Activated CD4-positive, alpha-beta T cell treated with anti-CD3 and anti-CD28 coated beads for 36 hours (primary cell): ENCODE measurements around the gene ATP6V1G2. TPM values are rescaled to one million over a fixed set of nuclear protein-coding genes. Genes with fewer than 3 reads are reported as not detected.

ENCODE experiments used
- ATAC-seq: fragments of 200-7000 bp; cut with Tn5 transposase; one replicate; pipeline ENCODE4 v1.10.0; 2021; ENCODE audit warnings: mild to moderate bottlenecking, moderate library complexity
- CTCF ChIA-PET: fragments of 350-600 bp; sonication (Branson Sonifier 250); formaldehyde crosslinking; loops from one replicate; lab custom pipeline; 2021; ENCODE audit warnings: antibody characterized with exemption; lab: Charles Lee
- POLR2A ChIA-PET: fragments of 350-600 bp; sonication (Branson Sonifier 250); formaldehyde crosslinking; loops from one replicate; lab custom pipeline; 2021; ENCODE audit warnings: antibody characterized with exemption, inconsistent platforms; lab: Charles Lee
- DNase-seq: peaks from one replicate; pipeline ENCODE4 v3.0.0-alpha.2; 2020
- H3K27ac Mint-ChIP-seq: one replicate; pipeline ENCODE4 v1.8.0; 2021; ENCODE audit warnings: mixed read lengths
- H3K27me3 Mint-ChIP-seq: one replicate; pipeline ENCODE4 v1.8.0; 2021; ENCODE audit warnings: mixed read lengths
- H3K36me3 Mint-ChIP-seq: one replicate; pipeline ENCODE4 v1.8.0; 2021; ENCODE audit warnings: low read depth, mixed read lengths
- H3K4me1 Mint-ChIP-seq: one replicate; pipeline ENCODE4 v1.8.0; 2021; ENCODE audit warnings: mixed read lengths
- H3K4me3 Mint-ChIP-seq: one replicate; pipeline ENCODE4 v1.8.0; 2021; ENCODE audit warnings: mild to moderate bottlenecking, moderate library complexity, mixed read lengths
- H3K9me3 Mint-ChIP-seq: one replicate; pipeline ENCODE4 v1.8.0; 2021; ENCODE audit warnings: low read depth, mixed read lengths
- intact Hi-C, 2 experiments: fragments of 100-400 bp; cut with DNase I in 1 of 2; cut with micrococcal nuclease in 1 of 2; formaldehyde crosslinking; loops; one replicate each; pipeline versions ENCODE4 v1.14.2 to v1.15.1; 2022 to 2024; cut with DNase I, micrococcal nuclease
- total RNA-seq, 2 experiments: library from RNA; stranded (reverse); gene quantifications; one replicate each; pipeline ENCODE4 v1.2.3, GENCODE V29; 2021

Gene ATP6V1G2
- total RNA-seq, 2 experiments from 2014 or later = 1.9 to 2.1 TPM

GRCh38 chr6:31567531-31568370 lies 21.3 kb upstream of the ATP6V1G2 start:
- peak overlapping the region; percentile 89 for H3K27ac Mint-ChIP-seq
- H3K36me3 Mint-ChIP-seq = peaks cover 18% of the 10 kb centered on the region
- ATAC-seq = peak; percentile 13
- intact Hi-C loops = loop anchor here (1.0 kb wide), 3 partner anchors 7 to 12 kb away; no protein-coding TSS in a partner anchor
- ChIA-PET POLR2A (interaction anchor here (0.6 to 1.8 kb wide), 8 partner anchors 8 to 97 kb away, joined by 3 to 18 read pairs (median 4); partner anchors contain the start of genes GPANK1 and NCR3), CTCF (interaction anchor here (0.9 to 28.5 kb wide), 10 partner anchors 9 to 370 kb away, joined by 3 to 873 read pairs (median 5); partner anchors contain the start of genes ATP6V1G2, DDX39B, LST1 and LTB)
- no peaks in the 10 kb centered on the region for H3K9me3 Mint-ChIP-seq
- peaks cover 85% of the 10 kb centered on the region for H3K4me1 Mint-ChIP-seq
- peak; percentile 46 for DNase-seq
- peaks cover 3% of the 10 kb centered on the region for H3K27me3 Mint-ChIP-seq
- peak overlapping the region; percentile 58 for H3K4me3 Mint-ChIP-seq

GRCh38 chr6:31560697-31561058 lies 14.3 kb upstream of the ATP6V1G2 start:
- ChIA-PET CTCF (interaction anchor here (0.6 to 7.2 kb wide), 10 partner anchors 14 to 302 kb away, joined by 3 to 101 read pairs (median 4); partner anchors contain the start of genes LST1, NCR3, NEU1 and TNF), POLR2A (interaction anchor here (2.2 to 4.3 kb wide), 2 partner anchors 7 to 16 kb away, joined by 18 to 43 read pairs; partner anchors contain the start of gene TNF)
- DNase-seq (no peak), ATAC-seq (no peak)
- Mint-ChIP-seq H3K36me3 (peaks cover 50% of the 10 kb centered on the region), H3K27me3 (peaks cover 3% of the 10 kb centered on the region), H3K27ac (peak overlapping the region; percentile 92), H3K4me1 (peaks cover 85% of the 10 kb centered on the region), H3K4me3 (peak overlapping the region; percentile 66), H3K9me3 (no peaks in the 10 kb centered on the region)
- intact Hi-C loops = loop anchor here (1.0 kb wide), 2 partner anchors 8 to 15 kb away; partner anchors contain the start of gene TNF (in 1 of the 2)

- Mint-ChIP-seq H3K4me3 (peak overlapping the region; percentile 66), H3K27me3 (peaks cover 3% of the 10 kb centered on the region), H3K9me3 (no peaks in the 10 kb centered on the region), H3K36me3 (peaks cover 45% of the 10 kb centered on the region), H3K4me1 (peaks cover 81% of the 10 kb centered on the region), H3K27ac (peak overlapping the region; percentile 92)
- ChIA-PET POLR2A (interaction anchor here (1.1 to 4.3 kb wide), 5 partner anchors 8 to 20 kb away, joined by 4 to 43 read pairs (median 15); partner anchors contain the start of genes LTA and TNF), CTCF (interaction anchor here (0.5 to 7.2 kb wide), 16 partner anchors 8 to 881 kb away, joined by 3 to 101 read pairs (median 4); partner anchors contain the start of genes LST1, NCR3, NEU1 and NFKBIL1)
- ATAC-seq (peak; percentile 72), DNase-seq (peak; percentile 80)
- intact Hi-C loops = loop anchor here (1.0 to 2.0 kb wide), 3 partner anchors 8 to 15 kb away; partner anchors contain the start of genes LTA (in 1 of the 2) and TNF (in 1 of the 2)
These were observed 13.7 kb upstream of the ATP6V1G2 start for GRCh38 chr6:31559958-31560696.

GRCh38 chr6:31559606-31559957 lies 13.2 kb upstream of the ATP6V1G2 start:
- intact Hi-C loops = loop anchor here (1.0 to 2.0 kb wide), 2 partner anchors 9 to 13 kb away; partner anchors contain the start of gene LTA (in 1 of the 2)
- no peak for DNase-seq
- Mint-ChIP-seq H3K4me3 (peak overlapping the region; percentile 66), H3K27ac (peak overlapping the region; percentile 92), H3K36me3 (peaks cover 45% of the 10 kb centered on the region), H3K27me3 (peaks cover 3% of the 10 kb centered on the region), H3K4me1 (peaks cover 79% of the 10 kb centered on the region), H3K9me3 (no peaks in the 10 kb centered on the region)
- ATAC-seq = peak; percentile 50
- POLR2A ChIA-PET = interaction anchor here (0.7 to 4.3 kb wide), 8 partner anchors 8 to 341 kb away, joined by 3 to 43 read pairs (median 6); partner anchors contain the start of genes LTA, NFKBIL1 and TNF
- CTCF ChIA-PET = interaction anchor here (0.6 to 7.2 kb wide), 14 partner anchors 9 to 881 kb away, joined by 3 to 101 read pairs (median 6); partner anchors contain the start of genes LTB, NCR3, NFKBIL1 and TNF

GRCh38 chr6:31558631-31559500 lies 12.5 kb upstream of the ATP6V1G2 start:
- DNase-seq (peak; percentile 82), ATAC-seq (peak; percentile 47)
- Mint-ChIP-seq H3K4me3 (peak overlapping the region; percentile 66), H3K36me3 (peaks cover 44% of the 10 kb centered on the region), H3K9me3 (no peaks in the 10 kb centered on the region), H3K4me1 (peaks cover 81% of the 10 kb centered on the region), H3K27me3 (peaks cover 2% of the 10 kb centered on the region), H3K27ac (peak overlapping the region; percentile 92)
- POLR2A ChIA-PET = interaction anchor here (0.6 to 4.3 kb wide), 10 partner anchors 8 to 342 kb away, joined by 3 to 43 read pairs (median 4); partner anchors contain the start of genes LTA, NFKBIL1 and TNF
- CTCF ChIA-PET = interaction anchor here (0.6 to 7.2 kb wide), 13 partner anchors 8 to 55 kb away, joined by 3 to 101 read pairs (median 6); partner anchors contain the start of genes DDX39B, LTB, NCR3 and NFKBIL1
- intact Hi-C loops = loop anchor here (1.0 to 2.0 kb wide), 2 partner anchors 9 to 14 kb away; partner anchors contain the start of gene LTA (in 1 of the 2)

GRCh38 chr6:31558318-31558625 lies 11.9 kb upstream of the ATP6V1G2 start:
- peaks cover 41% of the 10 kb centered on the region for H3K36me3 Mint-ChIP-seq
- no peaks in the 10 kb centered on the region for H3K27me3 Mint-ChIP-seq
- H3K9me3 Mint-ChIP-seq = no peaks in the 10 kb centered on the region
- ChIA-PET CTCF (interaction anchor here (0.6 to 7.2 kb wide), 7 partner anchors 10 to 38 kb away, joined by 3 to 101 read pairs (median 13); partner anchors contain the start of genes DDX39B, LTB, NCR3 and NFKBIL1), POLR2A (interaction anchor here (1.5 to 4.3 kb wide), 6 partner anchors 10 to 28 kb away, joined by 3 to 43 read pairs (median 12); partner anchors contain the start of genes LTA, NFKBIL1 and TNF)
- peaks cover 75% of the 10 kb centered on the region for H3K4me1 Mint-ChIP-seq
- ATAC-seq (no peak), DNase-seq (no peak)
- peak overlapping the region; percentile 66 for H3K4me3 Mint-ChIP-seq
- H3K27ac Mint-ChIP-seq = peak overlapping the region; percentile 92
- intact Hi-C loops = loop anchor here in 1 of 2 experiments (2.0 kb wide), 1 partner anchor 15 kb away; the partner anchor contains the start of gene LTA

GRCh38 chr6:31557443-31558317 lies 11.3 kb upstream of the ATP6V1G2 start:
- Mint-ChIP-seq H3K4me3 (peak overlapping the region; percentile 66), H3K36me3 (peaks cover 40% of the 10 kb centered on the region), H3K27ac (peak overlapping the region; percentile 77), H3K4me1 (peaks cover 72% of the 10 kb centered on the region), H3K27me3 (no peaks in the 10 kb centered on the region), H3K9me3 (no peaks in the 10 kb centered on the region)
- ChIA-PET POLR2A (interaction anchor here (0.7 to 4.3 kb wide), 4 partner anchors 10 to 35 kb away, joined by 3 to 43 read pairs (median 8); partner anchors contain the start of genes NCR3, NFKBIL1 and TNF), CTCF (interaction anchor here (1.2 to 7.2 kb wide), 5 partner anchors 9 to 39 kb away, joined by 3 to 101 read pairs (median 16); partner anchors contain the start of genes DDX39B, NCR3, NFKBIL1 and TNF)
- intact Hi-C loops = loop anchor here in 1 of 2 experiments (2.0 kb wide), 1 partner anchor 15 kb away; the partner anchor contains the start of gene LTA
- ATAC-seq (no peak), DNase-seq (no peak)

GRCh38 chr6:31556307-31556706 lies 9.9 kb upstream of the ATP6V1G2 start:
- peaks cover 35% of the 10 kb centered on the region for H3K36me3 Mint-ChIP-seq
- no peak overlapping the region for H3K27ac Mint-ChIP-seq
- ATAC-seq = no peak
- peaks cover 67% of the 10 kb centered on the region for H3K4me1 Mint-ChIP-seq
- intact Hi-C loops = no loop called here
- POLR2A ChIA-PET = interaction anchor here (0.6 kb wide), 1 partner anchor 18 kb away, joined by 3 read pairs; no protein-coding TSS in a partner anchor
- no peaks in the 10 kb centered on the region for H3K9me3 Mint-ChIP-seq
- DNase-seq = no peak
- H3K27me3 Mint-ChIP-seq = no peaks in the 10 kb centered on the region
- CTCF ChIA-PET = interaction anchor here (0.9 to 7.2 kb wide), 3 partner anchors 19 to 40 kb away, joined by 4 to 101 read pairs (median 50); partner anchors contain the start of genes LTB, NCR3 and TNF
- no peak overlapping the region for H3K4me3 Mint-ChIP-seq
